Anterior cingulate cortex (tissue), 58 donors: ENCODE measurements around the gene MOCS3.

Source experiments
- DNase-seq, 58 donors: peaks; one replicate each; lab custom pipeline; 2025; lab: John Stamatoyannopoulos, UW

Gene MOCS3

DNA sequence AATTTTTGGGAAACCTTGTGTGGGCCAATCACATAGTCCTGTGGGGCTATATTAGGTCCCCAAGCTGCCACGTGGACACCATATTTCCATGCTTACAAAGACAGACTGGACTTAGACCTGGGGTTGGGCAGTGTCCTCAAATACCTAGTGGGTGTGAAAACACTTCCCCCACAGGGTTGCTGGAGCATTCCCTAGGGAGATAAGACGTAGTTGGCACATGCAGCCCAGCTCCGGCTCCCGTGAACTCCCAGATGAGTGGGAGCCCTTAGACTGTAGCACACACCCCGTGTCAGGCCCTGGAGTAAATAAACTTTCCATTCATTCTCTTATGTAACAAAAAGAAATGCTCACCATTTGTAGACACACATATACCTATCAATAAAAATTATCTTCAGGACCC, 50.1 kb downstream of the MOCS3 start:
- DNase-seq: no peak

DNA sequence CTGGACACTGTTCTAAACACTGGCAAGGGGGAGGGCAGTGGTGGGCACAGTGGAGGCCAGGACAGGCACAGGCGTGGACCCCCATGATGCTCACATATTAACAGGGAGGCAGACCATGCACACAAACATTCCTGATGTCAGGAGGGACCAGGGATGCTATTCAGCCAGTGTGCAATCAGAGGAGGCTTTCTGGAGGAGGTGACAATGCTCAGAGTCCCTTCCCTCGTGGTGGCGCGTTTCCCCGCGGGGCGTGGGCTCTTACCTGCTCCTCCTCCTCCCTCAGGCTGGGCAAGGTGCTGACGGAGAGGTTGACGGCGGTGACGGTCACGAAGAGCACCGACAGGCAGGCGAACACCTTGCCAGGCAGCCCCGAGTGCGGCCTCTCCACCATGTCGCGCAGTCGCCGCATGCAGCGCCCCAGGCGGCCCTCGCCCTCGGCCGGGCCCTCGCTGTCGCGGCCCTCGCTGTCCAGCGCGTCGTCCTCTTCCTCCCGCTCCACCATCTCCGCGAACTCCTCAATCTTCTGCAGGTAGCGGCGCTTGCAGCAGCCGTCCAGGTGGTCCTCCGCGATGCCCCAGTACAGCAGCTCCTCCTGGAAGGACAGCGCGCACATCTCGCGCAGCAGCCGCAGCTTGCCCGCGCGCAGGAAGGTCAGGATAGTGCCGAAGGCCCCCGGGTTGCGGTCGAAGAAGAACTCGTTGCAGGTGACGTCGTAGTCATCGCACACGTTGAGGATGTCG, 50.9 kb downstream of the MOCS3 start:
- DNase-seq: no peak

DNA sequence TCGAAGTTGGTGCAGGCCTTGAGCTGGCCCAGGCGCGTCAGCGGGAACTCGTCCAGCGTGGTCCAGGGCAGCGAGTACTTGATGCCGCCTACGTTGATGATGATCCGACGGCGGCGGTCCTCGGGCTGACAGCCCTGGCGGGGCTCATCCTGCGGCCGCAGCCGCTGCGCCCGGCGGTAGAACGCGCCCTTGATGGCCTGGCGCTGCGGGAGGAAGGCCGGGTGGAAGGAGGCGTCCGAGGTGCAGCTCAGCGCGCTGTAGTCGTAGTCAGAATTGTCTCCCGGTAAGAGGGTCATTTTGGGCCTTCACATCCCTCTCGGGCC, 51.4 kb downstream of the MOCS3 start:
- no peak for DNase-seq

DNA sequence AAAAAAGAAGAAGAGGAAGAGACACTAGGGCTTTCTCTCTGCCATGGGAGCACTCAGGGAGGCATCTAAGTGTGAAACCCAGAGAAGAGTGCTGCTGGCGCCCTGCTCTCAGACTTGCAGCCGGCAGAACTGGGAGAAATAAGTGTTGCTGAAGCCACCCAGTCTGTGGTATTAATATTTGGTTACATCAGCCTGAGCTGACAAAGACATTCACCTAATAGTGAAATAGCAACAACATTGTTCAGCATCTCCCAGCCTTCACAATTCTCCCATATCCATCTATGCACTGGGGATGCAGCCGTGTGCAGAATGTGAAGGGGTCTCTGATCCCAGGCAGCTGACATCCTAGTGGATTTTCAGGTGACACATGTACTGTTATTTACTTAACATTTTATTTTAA, 52.3 kb downstream of the MOCS3 start:
- DNase-seq: no peak

DNA sequence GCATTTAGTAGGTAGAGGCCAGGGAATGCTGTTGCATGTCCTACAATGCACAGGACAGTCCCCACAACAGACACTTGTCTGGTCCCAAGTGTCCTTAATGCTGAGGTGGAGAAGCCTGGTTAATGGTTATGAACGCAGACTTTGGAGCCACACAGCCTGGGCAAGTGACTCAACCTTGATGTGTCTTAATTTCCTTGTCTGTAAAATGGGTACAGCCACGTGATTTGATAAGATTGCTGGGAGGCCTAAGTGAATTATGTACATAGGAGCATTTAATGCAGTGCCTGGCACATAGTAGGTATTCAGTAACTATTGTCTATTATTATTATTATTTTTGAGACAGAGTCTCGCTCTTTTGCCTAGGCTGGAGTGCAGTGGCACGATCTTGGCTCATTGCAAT, 52.9 kb downstream of the MOCS3 start:
- DNase-seq: no peak

DNA sequence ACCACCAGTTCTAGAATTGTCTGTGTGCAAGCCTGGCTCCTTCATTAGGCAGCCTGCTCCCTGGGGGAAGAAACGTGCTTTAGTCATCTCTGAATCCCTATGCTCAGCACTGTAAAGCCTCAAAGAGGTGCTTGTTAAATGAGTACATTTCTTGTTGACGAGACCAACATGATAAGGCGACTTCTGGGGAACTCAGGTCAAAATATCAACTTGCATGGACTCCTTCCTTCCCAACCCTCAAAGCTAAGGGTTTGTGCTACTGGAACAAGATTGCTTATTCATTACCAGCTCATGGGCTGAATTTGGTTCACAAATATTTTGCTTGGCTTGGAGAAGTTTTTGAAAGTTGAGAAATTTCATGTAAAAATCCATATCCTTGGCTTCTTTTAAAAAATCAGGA, 53.7 kb downstream of the MOCS3 start:
- DNase-seq: no peak
